Progenitor cell of endocrine pancreas (in vitro differentiated cells): ENCODE results near the gene BCL6B. TPM values are rescaled to one million over a fixed set of nuclear protein-coding genes. Genes with fewer than 3 reads are reported as not detected.

Source experiments
- DNase-seq: peaks from one replicate; pipeline ENCODE4 v3.0.0; 2021; ENCODE audit warnings: low spot score; ENCODE audit not compliant: unreplicated experiment
- H3K27ac Mint-ChIP-seq: 2 replicates; pipeline ENCODE4 v1.8.0; 2021; ENCODE audit warnings: mild to moderate bottlenecking, moderate library complexity, mixed read lengths
- H3K27me3 Mint-ChIP-seq: 2 replicates; pipeline ENCODE4 v1.8.0; 2021; ENCODE audit warnings: mixed read lengths
- H3K36me3 Mint-ChIP-seq: 2 replicates; pipeline ENCODE4 v1.8.0; 2022; ENCODE audit warnings: mixed read lengths; ENCODE audit not compliant: insufficient read depth
- H3K4me1 Mint-ChIP-seq: 2 replicates; pipeline ENCODE4 v1.8.0; 2021; ENCODE audit warnings: low read depth, mixed read lengths
- H3K4me3 Mint-ChIP-seq: 2 replicates; pipeline ENCODE4 v1.8.0; 2021; ENCODE audit warnings: low read depth, mild to moderate bottlenecking, moderate library complexity, mixed read lengths
- H3K9me3 Mint-ChIP-seq: 2 replicates; pipeline ENCODE4 v1.8.0; 2021; ENCODE audit warnings: low read depth, mixed read lengths
- total RNA-seq: library from RNA; stranded (reverse); gene quantifications from 2 replicates; pipeline ENCODE4 v1.2.1, GENCODE V29; 2021
- TF ChIP-seq, protein P1 (sequence below): fragments of 200-600 bp; sonication (generic); IDR thresholded peaks from one replicate; pipeline ENCODE4 v1.5.0; 2021; ENCODE audit warnings: antibody characterized with exemption, mild to moderate bottlenecking; ENCODE audit not compliant: unreplicated experiment

The BCL6B gene
- total RNA-seq, 1 donor from 2014 or later: not detected

DNA sequence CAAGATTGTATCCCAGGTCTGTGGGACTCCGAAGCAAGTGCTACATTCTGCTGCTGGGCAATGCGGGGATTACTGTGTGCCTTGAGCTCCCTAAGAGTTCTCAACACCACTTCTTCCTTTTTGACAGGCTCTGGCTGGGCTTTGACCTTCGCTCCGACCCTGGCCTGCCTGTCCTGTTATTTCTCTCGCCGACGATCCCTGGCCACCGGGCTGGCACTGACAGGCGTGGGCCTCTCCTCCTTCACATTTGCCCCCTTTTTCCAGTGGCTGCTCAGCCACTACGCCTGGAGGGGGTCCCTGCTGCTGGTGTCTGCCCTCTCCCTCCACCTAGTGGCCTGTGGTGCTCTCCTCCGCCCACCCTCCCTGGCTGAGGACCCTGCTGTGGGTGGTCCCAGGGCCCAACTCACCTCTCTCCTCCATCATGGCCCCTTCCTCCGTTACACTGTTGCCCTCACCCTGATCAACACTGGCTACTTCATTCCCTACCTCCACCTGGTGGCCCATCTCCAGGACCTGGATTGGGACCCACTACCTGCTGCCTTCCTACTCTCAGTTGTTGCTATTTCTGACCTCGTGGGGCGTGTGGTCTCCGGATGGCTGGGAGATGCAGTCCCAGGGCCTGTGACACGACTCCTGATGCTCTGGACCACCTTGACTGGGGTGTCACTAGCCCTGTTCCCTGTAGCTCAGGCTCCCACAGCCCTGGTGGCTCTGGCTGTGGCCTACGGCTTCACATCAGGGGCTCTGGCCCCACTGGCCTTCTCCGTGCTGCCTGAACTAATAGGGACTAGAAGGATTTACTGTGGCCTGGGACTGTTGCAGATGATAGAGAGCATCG lies 15.4 kb downstream of the BCL6B start:
- H3K27me3 Mint-ChIP-seq: peaks cover 23% of the 10 kb centered on the region
- peak overlapping the region; percentile 63 for H3K27ac Mint-ChIP-seq
- TF ChIP-seq, protein P1, sequence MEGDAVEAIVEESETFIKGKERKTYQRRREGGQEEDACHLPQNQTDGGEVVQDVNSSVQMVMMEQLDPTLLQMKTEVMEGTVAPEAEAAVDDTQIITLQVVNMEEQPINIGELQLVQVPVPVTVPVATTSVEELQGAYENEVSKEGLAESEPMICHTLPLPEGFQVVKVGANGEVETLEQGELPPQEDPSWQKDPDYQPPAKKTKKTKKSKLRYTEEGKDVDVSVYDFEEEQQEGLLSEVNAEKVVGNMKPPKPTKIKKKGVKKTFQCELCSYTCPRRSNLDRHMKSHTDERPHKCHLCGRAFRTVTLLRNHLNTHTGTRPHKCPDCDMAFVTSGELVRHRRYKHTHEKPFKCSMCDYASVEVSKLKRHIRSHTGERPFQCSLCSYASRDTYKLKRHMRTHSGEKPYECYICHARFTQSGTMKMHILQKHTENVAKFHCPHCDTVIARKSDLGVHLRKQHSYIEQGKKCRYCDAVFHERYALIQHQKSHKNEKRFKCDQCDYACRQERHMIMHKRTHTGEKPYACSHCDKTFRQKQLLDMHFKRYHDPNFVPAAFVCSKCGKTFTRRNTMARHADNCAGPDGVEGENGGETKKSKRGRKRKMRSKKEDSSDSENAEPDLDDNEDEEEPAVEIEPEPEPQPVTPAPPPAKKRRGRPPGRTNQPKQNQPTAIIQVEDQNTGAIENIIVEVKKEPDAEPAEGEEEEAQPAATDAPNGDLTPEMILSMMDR: no peak
- no peaks in the 10 kb centered on the region for H3K36me3 Mint-ChIP-seq
- H3K9me3 Mint-ChIP-seq: no peaks in the 10 kb centered on the region
- peak overlapping the region; percentile 36 for H3K4me3 Mint-ChIP-seq
- H3K4me1 Mint-ChIP-seq: peaks cover 16% of the 10 kb centered on the region
- no peak for DNase-seq

GRCh38 chr17:7039832-7040231 lies 17.0 kb downstream of the BCL6B start:
- Mint-ChIP-seq H3K36me3 (no peaks in the 10 kb centered on the region), H3K27ac (peak overlapping the region; percentile 77), H3K4me3 (no peak overlapping the region), H3K4me1 (peaks cover 20% of the 10 kb centered on the region), H3K9me3 (no peaks in the 10 kb centered on the region), H3K27me3 (peaks cover 28% of the 10 kb centered on the region)
- DNase-seq: no peak
- TF ChIP-seq, protein P1: no peak

DNA sequence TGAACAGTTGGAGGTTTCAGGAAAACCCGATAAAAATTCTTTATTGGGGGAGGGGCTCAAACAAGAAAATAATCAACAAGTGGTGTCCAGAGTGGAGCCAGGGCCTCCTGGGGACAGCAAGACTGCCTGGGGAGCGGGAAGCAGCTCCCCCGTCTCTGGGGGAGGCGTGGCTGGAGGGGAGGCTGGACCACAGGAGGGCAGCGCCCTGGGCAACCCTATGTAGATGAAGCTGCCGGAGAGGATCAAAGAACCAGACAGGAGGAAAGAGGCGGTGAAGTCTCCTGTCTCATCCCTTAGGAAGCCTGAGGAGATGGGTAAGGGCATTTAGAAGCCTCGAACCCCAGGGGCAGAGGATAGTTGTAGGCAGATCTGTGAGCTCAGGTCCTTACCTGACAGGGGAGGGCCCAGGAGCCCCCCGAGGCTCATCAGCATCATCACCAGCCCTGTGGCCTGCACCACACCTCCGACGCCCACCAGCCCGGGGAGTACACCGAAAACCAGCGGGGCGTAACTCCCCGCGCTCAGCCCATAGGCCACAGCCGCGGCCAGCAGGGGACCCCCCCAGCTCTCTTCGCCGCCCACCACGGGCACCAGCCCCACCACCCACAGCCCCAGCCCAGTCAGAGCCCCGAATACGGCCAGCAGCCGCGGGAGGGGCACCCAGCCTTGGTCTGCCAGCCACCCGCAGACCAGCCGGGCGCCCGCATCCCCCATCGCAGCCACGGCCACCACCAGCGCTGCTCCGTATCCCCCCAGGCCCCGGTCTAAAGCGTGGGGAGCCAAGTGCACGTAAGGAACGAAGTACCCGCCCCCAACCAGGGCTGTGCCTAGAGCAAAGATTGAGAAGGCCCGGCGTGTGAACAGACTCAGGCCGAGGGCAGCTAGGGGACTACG lies 19.0 kb downstream of the BCL6B start:
- peaks cover 36% of the 10 kb centered on the region for H3K27me3 Mint-ChIP-seq
- no peak for DNase-seq
- no peak overlapping the region for H3K27ac Mint-ChIP-seq
- peak overlapping the region; percentile 38 for H3K4me3 Mint-ChIP-seq
- TF ChIP-seq, protein P1: no peak
- H3K4me1 Mint-ChIP-seq: peaks cover 26% of the 10 kb centered on the region
- no peaks in the 10 kb centered on the region for H3K9me3 Mint-ChIP-seq
- no peaks in the 10 kb centered on the region for H3K36me3 Mint-ChIP-seq

GRCh38 chr17:7042501-7043181 lies 19.8 kb downstream of the BCL6B start:
- Mint-ChIP-seq H3K27ac (no peak overlapping the region), H3K27me3 (peaks cover 38% of the 10 kb centered on the region), H3K4me3 (no peak overlapping the region), H3K36me3 (no peaks in the 10 kb centered on the region), H3K9me3 (no peaks in the 10 kb centered on the region), H3K4me1 (peaks cover 28% of the 10 kb centered on the region)
- TF ChIP-seq, protein P1: no peak
- DNase-seq: no peak

DNA sequence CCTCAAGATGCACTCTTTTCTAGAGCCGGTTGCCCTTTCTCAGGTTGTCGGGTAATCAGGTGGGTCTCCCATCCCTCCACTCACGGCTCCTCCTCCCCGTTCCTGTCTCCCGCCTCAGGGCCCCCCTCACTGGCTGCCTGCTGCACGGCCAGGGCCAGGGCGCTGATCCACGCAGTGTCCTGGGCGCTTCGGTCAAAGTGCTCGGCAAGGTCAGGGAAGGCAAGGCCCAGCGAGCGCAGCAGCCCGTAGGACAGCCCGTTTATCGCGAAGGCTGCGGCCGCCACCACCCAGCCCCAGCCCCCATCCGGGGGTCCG lies 20.3 kb downstream of the BCL6B start:
- TF ChIP-seq, protein P1: no peak
- no peak overlapping the region for H3K27ac Mint-ChIP-seq
- H3K4me3 Mint-ChIP-seq: no peak overlapping the region
- H3K4me1 Mint-ChIP-seq: peaks cover 27% of the 10 kb centered on the region
- no peak for DNase-seq
- no peaks in the 10 kb centered on the region for H3K36me3 Mint-ChIP-seq
- no peaks in the 10 kb centered on the region for H3K9me3 Mint-ChIP-seq
- peaks cover 38% of the 10 kb centered on the region for H3K27me3 Mint-ChIP-seq
